Measurements from ENCODE around the gene TUBA1C.
"Not testable (repeated sequence)": the region's sequence is repeated elsewhere in the genome, so short reads cannot be mapped to it uniquely, and the experiment has no call there.

TUBA1C gene

DNA sequence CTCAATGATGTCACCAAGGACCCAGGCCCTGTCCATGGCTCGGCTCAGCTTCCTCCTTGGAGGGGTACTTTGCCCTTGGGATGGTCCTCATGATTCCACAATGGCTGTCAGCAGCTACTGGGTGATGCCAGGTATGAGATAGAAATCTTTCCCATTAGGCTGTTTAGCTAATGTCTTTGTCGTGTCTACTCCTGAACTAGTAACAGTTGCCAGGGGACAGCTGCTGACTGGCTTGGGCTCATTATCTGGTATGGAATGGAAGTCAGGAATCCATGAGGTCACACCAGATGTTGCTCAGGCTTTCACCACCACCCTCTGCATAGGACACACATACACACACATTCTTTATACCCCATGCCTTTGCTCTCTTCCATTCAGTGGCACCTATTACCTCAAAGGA, 39.3 kb downstream of the TUBA1C start:
- Histone ChIP-seq H3K27me3 (peaks cover 45% of the 10 kb centered on the region), H3K36me3 (no peaks in the 10 kb centered on the region), H3K4me1 (ENCODE audit: control insufficient read depth in 1 of 2, insufficient read depth in 1 of 2, low read depth in 1 of 2, low read length in 1 of 2) (no peaks in the 10 kb centered on the region), H3K4me3 (ENCODE audit: low read depth in 1 of 2, low read length in 1 of 2) (no peak overlapping the region), H3K27ac (no peak overlapping the region), H3K9me3 (no peaks in the 10 kb centered on the region)
- TF ChIP-seq, protein P1, sequence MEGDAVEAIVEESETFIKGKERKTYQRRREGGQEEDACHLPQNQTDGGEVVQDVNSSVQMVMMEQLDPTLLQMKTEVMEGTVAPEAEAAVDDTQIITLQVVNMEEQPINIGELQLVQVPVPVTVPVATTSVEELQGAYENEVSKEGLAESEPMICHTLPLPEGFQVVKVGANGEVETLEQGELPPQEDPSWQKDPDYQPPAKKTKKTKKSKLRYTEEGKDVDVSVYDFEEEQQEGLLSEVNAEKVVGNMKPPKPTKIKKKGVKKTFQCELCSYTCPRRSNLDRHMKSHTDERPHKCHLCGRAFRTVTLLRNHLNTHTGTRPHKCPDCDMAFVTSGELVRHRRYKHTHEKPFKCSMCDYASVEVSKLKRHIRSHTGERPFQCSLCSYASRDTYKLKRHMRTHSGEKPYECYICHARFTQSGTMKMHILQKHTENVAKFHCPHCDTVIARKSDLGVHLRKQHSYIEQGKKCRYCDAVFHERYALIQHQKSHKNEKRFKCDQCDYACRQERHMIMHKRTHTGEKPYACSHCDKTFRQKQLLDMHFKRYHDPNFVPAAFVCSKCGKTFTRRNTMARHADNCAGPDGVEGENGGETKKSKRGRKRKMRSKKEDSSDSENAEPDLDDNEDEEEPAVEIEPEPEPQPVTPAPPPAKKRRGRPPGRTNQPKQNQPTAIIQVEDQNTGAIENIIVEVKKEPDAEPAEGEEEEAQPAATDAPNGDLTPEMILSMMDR (IDR thresholded peaks at IDR 0.05) = no peak

DNA sequence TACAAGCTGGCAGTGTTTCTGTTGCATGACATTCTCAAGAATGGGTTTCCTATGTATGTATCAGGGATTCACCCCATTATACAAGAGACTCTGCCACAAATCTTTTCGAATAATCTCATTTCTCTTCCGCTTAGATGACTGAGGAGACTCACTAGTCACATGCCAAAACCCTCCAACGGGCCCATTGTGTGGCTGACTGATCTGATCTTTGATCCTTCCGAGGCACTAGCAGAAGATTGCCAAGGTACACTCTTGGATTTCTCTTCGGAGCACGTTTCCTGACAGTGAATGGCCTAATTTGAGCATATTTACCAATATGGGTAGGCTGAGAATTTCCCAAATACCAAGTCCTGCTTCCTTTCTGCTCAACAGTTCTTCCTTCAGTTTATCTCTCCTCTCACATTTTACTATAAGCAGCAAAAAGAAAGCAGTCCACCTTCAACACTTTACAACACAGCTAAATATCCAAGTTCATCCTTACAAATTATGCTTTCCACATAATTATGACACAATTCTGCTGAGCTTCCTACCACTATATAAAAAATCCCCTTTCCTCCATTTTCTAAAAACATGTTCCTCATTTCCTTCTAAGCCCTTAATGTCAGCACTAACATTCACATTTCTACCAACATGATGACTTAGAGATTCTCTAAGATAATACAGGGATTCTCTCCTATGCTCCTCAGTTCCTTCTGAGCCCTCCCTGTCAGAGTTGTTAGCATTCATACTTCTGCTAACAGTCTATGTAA, 41.1 kb downstream of the TUBA1C start:
- H3K27me3 ChIP-seq = peaks cover 39% of the 10 kb centered on the region
- H3K4me3 ChIP-seq (ENCODE audit: low read depth in 1 of 2, low read length in 1 of 2) = no peak overlapping the region
- TF ChIP-seq, protein P1 (IDR thresholded peaks at IDR 0.05) = no peak
- no peak overlapping the region for H3K27ac ChIP-seq
- no peaks in the 10 kb centered on the region for H3K4me1 ChIP-seq (ENCODE audit: control insufficient read depth in 1 of 2, insufficient read depth in 1 of 2, low read depth in 1 of 2, low read length in 1 of 2)
- H3K9me3 ChIP-seq = no peaks in the 10 kb centered on the region
- H3K36me3 ChIP-seq = no peaks in the 10 kb centered on the region

DNA sequence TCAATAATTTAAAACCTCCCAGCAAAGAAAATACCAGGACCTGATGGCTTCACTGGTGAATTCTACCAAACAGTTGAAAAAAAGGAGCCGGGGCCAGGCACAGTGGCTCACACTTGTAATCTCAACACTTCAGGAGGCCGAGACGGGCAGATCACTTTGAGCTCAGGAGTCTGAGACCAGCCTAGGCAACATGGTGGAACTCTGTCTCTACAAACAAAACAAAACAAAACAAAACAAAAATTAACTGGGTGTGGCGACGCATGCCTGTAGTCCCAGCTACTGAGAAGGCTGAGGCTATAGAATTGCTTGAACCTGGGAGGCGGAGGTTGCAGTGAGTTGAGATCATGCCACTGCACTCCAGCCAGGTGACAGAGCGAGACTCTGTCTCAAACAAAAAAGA, 44.5 kb downstream of the TUBA1C start:
- TF ChIP-seq, protein P1 (IDR thresholded peaks at IDR 0.05) = no peak

DNA sequence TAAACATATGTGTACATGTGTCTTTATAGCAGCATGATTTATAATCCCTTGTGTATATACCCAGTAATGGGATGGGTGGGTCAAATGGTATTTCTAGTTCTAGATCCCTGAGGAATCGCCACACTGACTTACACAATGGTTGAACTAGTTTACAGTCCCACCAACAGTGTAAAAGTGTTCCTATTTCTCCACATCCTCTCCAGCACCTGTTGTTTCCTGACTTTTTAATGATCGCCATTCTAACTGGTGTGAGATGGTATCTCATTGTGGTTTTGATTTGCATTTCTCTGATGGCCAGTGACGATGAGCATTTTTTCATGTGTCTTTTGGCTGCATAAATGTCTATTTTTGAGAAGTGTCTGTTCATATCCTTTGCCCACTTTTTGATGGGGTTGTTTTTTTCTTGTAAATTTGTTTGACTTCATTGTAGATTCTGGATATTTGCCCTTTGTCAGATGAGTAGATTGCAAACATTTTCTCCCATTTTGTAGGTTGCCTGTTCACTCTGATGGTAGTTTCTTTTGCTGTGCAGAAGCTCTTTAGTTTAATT, 45.6 kb downstream of the TUBA1C start:
- H3K36me3 ChIP-seq; H3K9me3 ChIP-seq; H3K27ac ChIP-seq; H3K4me1 ChIP-seq (ENCODE audit: control insufficient read depth in 1 of 2, insufficient read depth in 1 of 2, low read depth in 1 of 2, low read length in 1 of 2); H3K4me3 ChIP-seq (ENCODE audit: low read depth in 1 of 2, low read length in 1 of 2): not testable (repeated sequence)
- H3K27me3 ChIP-seq = peaks cover 37% of the 10 kb centered on the region

More for the DNA sequence above, 44.5 kb downstream of the TUBA1C start:
- no peaks in the 10 kb centered on the region for H3K4me1 ChIP-seq (ENCODE audit: control insufficient read depth in 1 of 2, insufficient read depth in 1 of 2, low read depth in 1 of 2, low read length in 1 of 2)
- peaks cover 28% of the 10 kb centered on the region for H3K27me3 ChIP-seq
- no peak overlapping the region for H3K27ac ChIP-seq
- H3K9me3 ChIP-seq = no peaks in the 10 kb centered on the region
- no peaks in the 10 kb centered on the region for H3K36me3 ChIP-seq
- H3K4me3 ChIP-seq (ENCODE audit: low read depth in 1 of 2, low read length in 1 of 2) = no peak overlapping the region

DNA sequence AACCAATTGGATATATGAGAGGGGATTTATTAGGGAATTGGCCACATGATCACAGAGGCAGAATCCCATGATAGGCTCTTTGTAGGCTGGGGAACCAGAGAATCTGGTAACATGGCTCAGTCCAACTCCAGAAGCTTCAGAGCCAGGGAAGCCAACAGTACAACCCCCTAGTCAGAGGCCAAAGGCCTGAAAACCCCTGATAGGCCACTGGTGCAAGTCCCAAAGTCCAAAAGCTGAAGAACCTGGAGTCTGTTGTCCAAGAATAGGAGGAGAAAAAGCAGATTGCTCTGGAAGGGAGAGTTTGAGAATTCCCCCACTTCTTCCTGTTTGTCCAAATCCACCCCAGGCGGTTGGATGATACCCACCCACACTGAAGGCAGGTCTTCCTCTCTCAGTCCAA, 49.9 kb downstream of the TUBA1C start:
- H3K4me1 ChIP-seq (ENCODE audit: control insufficient read depth in 1 of 2, insufficient read depth in 1 of 2, low read depth in 1 of 2, low read length in 1 of 2) = no peaks in the 10 kb centered on the region
- no peak overlapping the region for H3K27ac ChIP-seq
- H3K9me3 ChIP-seq = no peaks in the 10 kb centered on the region
- no peaks in the 10 kb centered on the region for H3K36me3 ChIP-seq
- H3K4me3 ChIP-seq (ENCODE audit: low read depth in 1 of 2, low read length in 1 of 2) = no peak overlapping the region
- H3K27me3 ChIP-seq = peaks cover 48% of the 10 kb centered on the region
- TF ChIP-seq, protein P1 (IDR thresholded peaks at IDR 0.05) = no peak

DNA sequence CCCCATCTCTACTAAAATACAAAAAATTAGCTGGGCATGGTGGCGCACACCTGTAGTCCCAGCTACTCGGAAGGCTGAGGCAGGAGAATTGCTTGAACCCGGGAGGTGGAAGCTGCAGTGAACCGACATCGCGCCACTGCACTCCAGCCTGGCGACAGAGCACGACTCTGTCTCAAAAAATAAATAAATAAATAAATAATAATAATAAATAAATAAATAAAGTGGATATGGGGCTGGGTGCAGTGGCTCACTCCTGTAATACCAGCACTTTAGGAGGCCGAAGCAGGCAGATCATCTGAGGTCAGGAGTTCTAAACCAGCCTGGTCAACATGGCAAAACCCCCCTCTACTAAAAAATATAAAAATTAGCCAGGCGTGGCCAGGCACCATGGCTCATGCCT, 52.2 kb downstream of the TUBA1C start:
- H3K36me3 ChIP-seq; H3K4me1 ChIP-seq (ENCODE audit: control insufficient read depth in 1 of 2, insufficient read depth in 1 of 2, low read depth in 1 of 2, low read length in 1 of 2); H3K4me3 ChIP-seq (ENCODE audit: low read depth in 1 of 2, low read length in 1 of 2); H3K27ac ChIP-seq; H3K9me3 ChIP-seq: not testable (repeated sequence)
- H3K27me3 ChIP-seq = peaks cover 35% of the 10 kb centered on the region

DNA sequence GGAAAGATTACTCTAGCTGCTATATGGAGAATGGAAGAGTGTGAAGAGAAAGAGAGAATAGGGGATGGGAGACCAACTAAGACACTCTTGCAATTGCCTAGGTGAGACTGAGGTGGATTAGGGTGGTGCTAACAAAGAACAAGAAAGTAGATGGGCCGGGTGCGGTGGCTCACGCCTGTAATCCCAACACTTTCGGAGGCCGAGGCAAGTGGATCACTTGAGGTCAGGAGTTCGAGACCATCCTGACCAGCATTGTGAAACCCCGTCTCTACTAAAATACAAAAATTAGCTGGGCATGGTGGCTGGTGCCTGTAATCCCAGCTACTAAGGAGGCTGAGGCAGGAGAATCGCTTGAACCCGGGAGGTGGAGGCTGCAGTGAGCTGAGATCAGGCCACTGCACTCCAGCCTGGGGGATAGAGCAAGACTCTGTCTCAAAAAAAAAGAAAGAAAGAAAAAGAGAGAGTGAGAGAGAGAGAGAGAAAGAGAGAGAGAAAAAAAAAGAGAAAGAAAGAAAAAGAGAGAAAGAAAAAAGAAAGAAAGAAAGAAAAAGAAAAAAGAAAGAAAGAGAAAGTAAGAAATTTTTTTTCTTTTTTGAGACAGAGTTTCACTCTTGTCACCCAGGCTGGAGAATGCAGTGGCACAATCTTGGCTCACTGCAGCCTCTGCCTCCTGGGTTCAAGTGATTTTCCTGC, 55.7 kb downstream of the TUBA1C start:
- H3K27me3 ChIP-seq = peaks cover 26% of the 10 kb centered on the region
- peaks cover 18 to 20% of the 10 kb centered on the region in 2 experiments for H3K4me1 ChIP-seq (ENCODE audit: control insufficient read depth in 1 of 2, insufficient read depth in 1 of 2, low read depth in 1 of 2, low read length in 1 of 2)
- H3K27ac ChIP-seq; H3K4me3 ChIP-seq (ENCODE audit: low read depth in 1 of 2, low read length in 1 of 2); H3K9me3 ChIP-seq; H3K36me3 ChIP-seq: not testable (repeated sequence)

Measured in neutrophil (primary cell).